Measurements from ENCODE around the gene PDE4D.
A peak's percentile ranks its signal among the peaks of the same experiment; 100 is the strongest.

Gene PDE4D

DNA sequence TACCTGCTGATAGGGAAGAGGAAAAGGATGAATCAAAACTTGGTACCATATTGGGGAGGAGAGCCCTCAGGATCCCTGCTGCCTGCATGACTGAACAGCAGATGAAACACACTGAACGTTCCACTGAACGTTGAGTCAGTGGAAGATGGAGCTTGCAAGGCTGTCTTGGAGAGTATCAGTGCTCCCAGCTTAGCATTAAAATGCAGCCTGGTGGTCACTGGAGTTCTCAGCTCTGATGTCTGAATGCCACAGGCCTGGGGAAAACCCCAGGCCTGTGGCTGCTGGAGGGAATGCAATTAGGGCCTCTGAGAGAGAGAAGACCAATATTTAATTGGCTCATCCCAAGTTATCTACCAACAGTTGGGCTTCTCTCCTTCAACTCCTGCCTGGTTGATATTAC, 54.5 kb downstream of the PDE4D start:
- no peak for DNase-seq (ENCODE audit: low read depth)

DNA sequence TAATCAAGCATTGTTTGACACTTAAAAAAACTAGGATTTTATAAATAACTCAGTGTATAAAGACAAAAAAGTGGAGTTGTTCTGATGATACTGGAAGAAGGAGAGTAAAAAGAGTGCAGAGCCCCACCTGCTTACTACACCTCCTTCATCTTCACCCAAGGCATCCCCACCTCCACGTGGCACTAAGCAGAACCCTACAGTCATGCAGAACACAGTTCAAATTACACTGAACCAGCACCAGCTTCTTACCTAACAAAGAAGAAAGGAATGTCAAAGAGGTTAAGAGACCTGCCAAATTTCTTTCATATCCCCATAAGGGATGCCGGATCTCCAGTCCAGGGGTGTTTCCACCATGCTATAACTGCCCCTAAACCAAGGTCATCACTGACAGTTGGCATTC, 55.5 kb downstream of the PDE4D start:
- no peak for DNase-seq (ENCODE audit: low read depth)

DNA sequence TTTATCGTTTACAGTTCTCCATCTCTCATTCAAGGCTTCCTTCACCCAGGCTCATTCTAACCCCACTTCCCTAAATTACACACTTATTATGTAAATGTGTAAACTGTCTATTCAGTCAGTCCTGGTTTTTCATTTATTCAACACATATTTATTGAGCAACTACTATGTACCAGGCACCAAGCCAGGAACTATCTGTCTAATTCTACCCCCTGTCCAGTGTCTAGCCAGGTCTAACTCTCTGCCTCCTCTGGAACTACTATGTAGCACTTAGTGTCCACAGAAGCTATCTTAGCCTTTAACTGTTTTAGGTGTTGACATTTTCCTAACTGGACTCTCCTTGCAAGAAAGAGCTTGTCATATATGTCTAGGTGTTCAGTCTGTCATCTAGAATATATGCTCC, 56.5 kb downstream of the PDE4D start:
- DNase-seq (ENCODE audit: low read depth): no peak

DNA sequence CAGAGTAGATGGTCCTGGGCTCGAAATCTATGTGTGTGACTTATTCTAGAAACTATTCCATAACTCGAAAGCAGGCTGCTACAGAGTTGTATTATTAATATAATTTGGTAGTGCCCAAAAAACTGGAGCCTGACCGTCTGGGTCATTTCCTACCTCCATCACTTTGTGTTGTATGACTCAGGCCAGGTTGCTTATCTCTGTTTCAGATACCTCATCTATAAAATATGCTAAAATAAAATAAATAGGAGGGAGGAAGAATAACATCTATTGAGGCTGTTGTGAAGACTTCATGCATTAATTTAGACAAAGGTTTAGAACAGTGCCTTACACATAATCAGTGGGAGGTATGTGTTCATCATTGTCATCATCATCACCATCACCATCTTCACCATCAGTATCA, 57.7 kb downstream of the PDE4D start:
- DNase-seq (ENCODE audit: low read depth): no peak

- DNase-seq (ENCODE audit: low read depth): no peak
Measured at GRCh38 chr5:59833448-59833847, 60.1 kb downstream of the PDE4D start.

- no peak for DNase-seq (ENCODE audit: low read depth)
Measured at GRCh38 chr5:59832577-59833301, 60.8 kb downstream of the PDE4D start.

DNA sequence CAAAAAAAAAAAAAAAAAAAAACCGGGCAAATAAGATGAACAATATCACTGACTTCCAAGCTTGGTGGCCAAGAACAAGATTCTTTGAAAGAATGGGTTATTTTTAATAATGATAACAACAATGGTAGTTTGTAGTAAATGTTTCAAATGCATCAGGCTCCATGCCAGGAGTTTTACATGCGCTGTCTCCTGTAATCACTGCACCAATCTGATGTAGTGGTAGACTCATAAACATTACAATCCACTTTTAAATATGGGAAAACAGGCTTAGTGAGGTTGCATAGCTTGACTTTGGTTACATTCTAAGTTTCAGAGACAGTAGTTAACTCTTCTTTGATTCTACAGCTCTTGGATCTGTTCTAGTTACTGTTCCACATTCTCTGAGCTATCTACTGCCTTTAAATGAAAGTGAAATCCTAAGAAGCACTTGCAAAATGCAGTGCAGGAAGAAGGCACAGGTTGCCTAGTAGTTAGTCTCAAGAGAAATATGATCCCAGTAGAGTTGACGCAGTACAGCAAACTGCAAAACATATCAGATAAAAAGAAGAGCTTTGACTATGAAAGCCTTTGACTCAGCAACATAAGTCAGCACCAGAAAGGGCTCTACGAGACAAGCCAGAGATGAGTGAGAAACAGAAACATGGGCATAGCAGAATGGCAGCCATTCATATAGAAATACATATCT, 62.1 kb downstream of the PDE4D start:
- DNase-seq (ENCODE audit: low read depth): no peak

DNA sequence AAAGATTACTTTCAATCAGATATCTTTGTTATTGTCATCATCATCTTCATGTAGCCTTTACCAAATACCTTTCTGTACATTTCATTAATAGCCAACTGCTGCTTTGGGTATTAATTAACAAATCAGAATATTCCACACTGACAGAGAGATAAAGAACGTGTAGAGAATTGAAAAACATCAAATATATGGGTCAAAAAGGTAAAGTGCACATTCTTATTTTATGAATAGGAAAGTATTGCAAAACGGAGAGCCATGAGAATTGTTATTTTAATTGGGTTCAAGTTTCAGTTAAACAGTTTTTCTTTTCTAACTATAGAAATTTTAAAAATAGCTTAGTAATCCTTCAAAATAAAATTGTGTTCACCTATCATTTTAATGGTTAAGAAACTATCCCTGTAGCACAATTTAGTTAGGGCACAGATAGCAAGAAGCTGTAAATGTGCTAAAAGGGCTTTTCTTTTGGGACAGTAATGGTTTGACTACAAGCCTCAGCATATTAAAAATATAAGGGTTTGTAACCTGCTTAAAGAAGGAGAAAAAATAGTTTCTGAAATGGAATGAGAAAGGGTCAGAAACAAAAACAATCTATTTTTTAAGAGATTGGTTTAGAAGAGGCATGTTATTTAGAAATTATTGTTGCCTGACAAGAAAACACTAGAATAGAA, 62.9 kb downstream of the PDE4D start:
- no peak for DNase-seq (ENCODE audit: low read depth)

- DNase-seq (ENCODE audit: low read depth): no peak
Measured at GRCh38 chr5:59829922-59830321, 63.6 kb downstream of the PDE4D start.

DNA sequence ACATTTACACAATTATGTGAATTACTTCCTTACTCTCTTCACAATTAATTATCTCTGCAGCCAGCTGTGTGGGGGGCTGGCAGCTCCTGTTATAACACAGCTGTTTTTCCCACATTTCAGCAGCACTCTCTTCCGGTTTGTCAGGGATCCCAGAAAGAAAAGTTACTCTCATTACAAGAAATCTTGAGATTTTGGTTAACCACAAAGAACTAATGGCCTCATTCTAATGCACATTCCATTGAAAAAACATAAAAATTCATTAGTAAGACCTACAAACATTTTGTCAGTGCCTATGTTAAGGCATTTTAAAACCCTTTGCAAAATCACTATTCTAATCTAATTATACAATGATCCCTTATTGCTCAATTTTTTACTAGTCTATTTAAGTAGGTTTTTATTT, 64.1 kb downstream of the PDE4D start:
- DNase-seq (ENCODE audit: low read depth): no peak

GRCh38 chr5:59828623-59829022, 64.9 kb downstream of the PDE4D start:
- no peak for DNase-seq (ENCODE audit: low read depth)

GRCh38 chr5:59826996-59827395, 66.5 kb downstream of the PDE4D start:
- no peak for DNase-seq (ENCODE audit: low read depth)

- DNase-seq (ENCODE audit: low read depth): no peak
Measured at GRCh38 chr5:59823420-59823819, 70.1 kb downstream of the PDE4D start.

DNA sequence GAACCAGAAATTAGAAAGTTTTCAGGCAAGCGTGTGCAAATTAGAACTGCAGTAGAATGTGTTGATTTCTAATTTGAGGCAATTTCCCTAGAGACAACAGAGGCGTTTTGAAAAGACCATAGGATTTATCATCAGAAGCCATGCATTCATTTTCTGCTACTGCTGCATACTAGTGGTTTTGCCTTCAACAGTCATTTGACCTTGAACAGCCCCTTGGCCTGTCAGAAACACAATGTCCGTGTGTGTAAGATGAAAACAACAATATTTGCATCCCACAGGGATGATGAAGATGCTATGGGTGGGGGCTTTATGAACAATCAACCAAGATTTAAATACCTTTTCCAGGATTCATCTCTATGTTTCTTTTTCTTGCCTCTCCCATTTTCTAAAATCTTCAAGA, 73.7 kb downstream of the PDE4D start:
- no peak for DNase-seq (ENCODE audit: low read depth)

DNA sequence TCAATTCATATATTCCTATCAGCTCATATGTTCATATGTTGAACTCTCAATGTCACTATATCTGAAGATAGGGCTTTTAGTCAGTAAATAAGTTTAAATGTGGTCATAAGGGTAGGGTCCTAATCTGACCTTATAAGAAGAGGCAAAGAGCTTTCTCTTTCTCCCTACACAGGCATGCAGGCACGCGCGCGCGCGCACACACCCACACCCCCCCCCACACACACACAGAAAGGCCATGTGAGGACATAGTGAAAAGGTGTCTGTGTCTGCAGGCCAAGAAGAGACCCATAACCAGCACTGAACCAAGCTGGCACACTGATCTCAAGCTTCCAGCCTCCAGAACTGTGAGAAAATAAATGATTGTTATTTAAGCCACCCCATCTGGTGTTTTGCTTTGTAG, 76.0 kb downstream of the PDE4D start:
- no peak for DNase-seq (ENCODE audit: low read depth)

GRCh38 chr5:59816654-59817300, 76.7 kb downstream of the PDE4D start:
- no peak for DNase-seq (ENCODE audit: low read depth)

DNA sequence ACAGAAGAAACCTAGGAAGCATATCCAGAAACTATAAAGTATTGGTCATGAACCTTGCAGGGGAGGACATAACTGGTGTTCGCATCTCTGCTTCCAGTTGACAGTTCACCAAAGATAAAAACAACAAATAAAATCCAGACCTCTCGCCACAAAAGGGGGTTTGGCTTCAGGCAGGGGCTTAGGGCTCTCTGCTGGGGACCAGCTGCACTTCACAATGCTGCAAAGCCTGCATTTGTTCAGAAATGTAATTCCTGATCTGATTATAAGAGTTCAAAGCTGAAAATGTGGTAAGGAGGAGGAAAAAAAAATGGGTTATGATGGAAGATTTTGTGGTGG, 79.0 kb downstream of the PDE4D start:
- no peak for DNase-seq (ENCODE audit: low read depth)

DNA sequence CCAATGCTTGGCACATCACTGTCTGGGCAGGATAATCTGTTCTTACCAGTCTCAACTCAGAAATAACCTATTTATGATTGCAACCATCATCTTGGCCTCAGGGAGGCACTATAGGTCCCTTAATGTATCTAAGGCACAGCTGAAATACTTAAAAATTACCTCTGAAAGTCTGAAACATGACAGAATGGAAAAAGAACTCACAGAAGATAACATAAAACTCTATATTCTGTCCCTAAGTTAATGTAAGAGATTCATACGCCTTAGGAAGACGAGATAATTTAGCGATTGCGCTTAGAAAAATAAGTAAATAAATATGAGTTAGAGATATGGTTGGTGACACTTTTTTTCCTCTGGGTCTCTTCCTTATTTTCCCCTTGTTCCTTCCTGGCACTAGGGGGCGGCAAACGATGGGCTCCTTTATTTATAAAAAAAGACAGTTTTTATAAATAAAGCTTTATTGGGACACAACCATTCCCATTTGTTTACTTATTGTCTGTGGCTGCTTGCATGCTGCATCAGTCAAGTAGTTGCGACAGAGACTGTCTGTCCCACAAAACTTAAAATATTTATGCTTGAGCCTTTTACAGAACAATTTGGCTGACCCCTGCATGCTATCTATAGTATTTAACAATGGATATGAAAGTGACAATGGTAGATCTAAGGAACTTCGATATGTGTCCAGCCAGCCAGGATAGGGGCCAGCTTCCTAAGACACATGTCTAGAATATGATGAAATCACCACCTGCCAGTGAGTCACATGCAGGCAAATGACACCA, 79.6 kb downstream of the PDE4D start:
- no peak for DNase-seq (ENCODE audit: low read depth)

GRCh38 chr5:59810041-59810440, 83.5 kb downstream of the PDE4D start:
- DNase-seq (ENCODE audit: low read depth): peak; percentile 46

DNA sequence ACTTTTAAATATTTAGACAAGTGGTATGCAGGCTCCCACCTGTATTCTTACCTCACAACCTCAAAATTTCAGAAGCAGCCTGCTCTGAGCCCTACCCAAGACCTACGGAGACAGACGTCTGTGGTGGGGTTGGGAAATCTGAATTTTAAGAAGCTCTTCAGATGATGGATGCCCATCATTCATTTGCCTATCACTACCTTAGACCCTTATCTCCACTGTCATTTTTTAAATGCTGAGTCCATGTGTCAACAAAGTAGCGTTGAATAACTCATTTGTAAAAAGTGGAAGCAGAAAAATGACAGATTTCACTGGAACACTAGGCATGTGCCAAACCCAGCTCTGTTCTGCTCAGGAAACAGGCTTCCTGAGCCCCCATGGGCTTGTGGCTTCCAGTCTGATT, 85.7 kb downstream of the PDE4D start:
- no peak for DNase-seq (ENCODE audit: low read depth)

- DNase-seq (ENCODE audit: low read depth): no peak
Measured at GRCh38 chr5:59800347-59800893, 93.1 kb downstream of the PDE4D start.

Measured in activated T-cell treated with anti-CD3 and anti-CD28 coated beads for 24 hours (primary cell).